Measurements from ENCODE around the gene TANK. TPM values are rescaled to one million over a fixed set of nuclear protein-coding genes. Genes with fewer than 3 reads are reported as not detected.

The TANK gene
- total RNA-seq, 6 donors from 2014 or later, result 41.9 to 214 (median 75.0) TPM

- peaks cover 14 to 18% (median 16%) of the 10 kb centered on the region in 4 donors for H3K4me1 ChIP-seq
- H3K9me3 ChIP-seq, result no peaks in the 10 kb centered on the region
- H3K4me3 ChIP-seq, result no peak overlapping the region
- DNase-seq, result no peak
- ATAC-seq (ENCODE audit: low FRiP score in 2 of 2), result no peak
- TF ChIP-seq EP300 (IDR thresholded peaks at IDR 0.05) (no peak), CTCF (IDR thresholded peaks at IDR 0.05) (no peak), POLR2AphosphoS5 (IDR thresholded peaks at IDR 0.05) (no peak)
- H3K27me3 ChIP-seq, result no peaks in the 10 kb centered on the region
- no peak overlapping the region for H3K27ac ChIP-seq
- H3K36me3 ChIP-seq, result no peaks in the 10 kb centered on the region
Observed at GRCh38 chr2:161119483-161119882, 40.7 kb upstream of the TANK start.

- no peaks in the 10 kb centered on the region for H3K27me3 ChIP-seq
- no peaks in the 10 kb centered on the region for H3K9me3 ChIP-seq
- H3K4me3 ChIP-seq, result no peak overlapping the region
- DNase-seq (no peak), ATAC-seq (ENCODE audit: low FRiP score in 2 of 2) (no peak)
- no peaks in the 10 kb centered on the region for H3K36me3 ChIP-seq
- TF ChIP-seq POLR2AphosphoS5 (IDR thresholded peaks at IDR 0.05), result no peak
- no peak for TF ChIP-seq EP300 (IDR thresholded peaks at IDR 0.05)
- no peak for TF ChIP-seq POLR2A (IDR thresholded peaks at IDR 0.05)
- TF ChIP-seq CTCF (IDR thresholded peaks at IDR 0.05), result no peak
- no peak overlapping the region for H3K27ac ChIP-seq
- 86 to 96% methylated on average over 6 of the region's 6 CpGs for WGBS, 2 donors
- peaks cover 14 to 18% (median 16%) of the 10 kb centered on the region in 4 donors for H3K4me1 ChIP-seq
Observed at GRCh38 chr2:161120775-161121174, 39.5 kb upstream of the TANK start.

- Histone ChIP-seq H3K27me3 (no peaks in the 10 kb centered on the region), H3K4me3 (no peak overlapping the region), H3K27ac (no peak overlapping the region), H3K9me3 (no peaks in the 10 kb centered on the region), H3K4me1 (peaks cover 14 to 18% (median 16%) of the 10 kb centered on the region in 4 donors), H3K36me3 (no peaks in the 10 kb centered on the region)
- no peak for ATAC-seq (ENCODE audit: low FRiP score in 2 of 2)
- WGBS, 2 donors, result 96 to 100% methylated on average over 2 of the region's 2 CpGs
- TF ChIP-seq POLR2AphosphoS5 (IDR thresholded peaks at IDR 0.05) (no peak), CTCF (IDR thresholded peaks at IDR 0.05) (no peak), POLR2A (IDR thresholded peaks at IDR 0.05) (no peak), EP300 (IDR thresholded peaks at IDR 0.05) (no peak)
- DNase-seq, result no peak
Observed at GRCh38 chr2:161121622-161122021, 38.6 kb upstream of the TANK start.

- DNase-seq (peak in 1 of 2 donors; percentile 64), ATAC-seq (ENCODE audit: low FRiP score in 2 of 2) (peak; percentile 77 to 96)
- TF ChIP-seq EP300 (IDR thresholded peaks at IDR 0.05) (no peak), POLR2AphosphoS5 (IDR thresholded peaks at IDR 0.05) (no peak), POLR2A (IDR thresholded peaks at IDR 0.05) (no peak), CTCF (IDR thresholded peaks at IDR 0.05) (no peak)
- Histone ChIP-seq H3K4me3 (no peak overlapping the region), H3K36me3 (no peaks in the 10 kb centered on the region), H3K27me3 (no peaks in the 10 kb centered on the region), H3K9me3 (no peaks in the 10 kb centered on the region), H3K4me1 (peaks cover 14 to 18% (median 16%) of the 10 kb centered on the region in 4 donors), H3K27ac (peak overlapping the region; percentile 22 to 58 (median 42))
- 45 to 47% methylated on average over 3 of the region's 3 CpGs for WGBS, 2 donors
Observed at GRCh38 chr2:161122772-161123530, 37.3 kb upstream of the TANK start.
